Activated gamma-delta T cell treated with Interleukin-2 at 50 U/mL for 16 hours (primary cell): ENCODE results near the gene HNRNPM.
A peak's percentile ranks its signal among the peaks of the same experiment; 100 is the strongest.
"Not testable (repeated sequence)": the region's sequence is repeated elsewhere in the genome, so short reads cannot be mapped to it uniquely, and the experiment has no call there.

Experiments used
- DNase-seq: peaks from one replicate; pipeline ENCODE4 v3.0.0-alpha.2; 2020

Gene HNRNPM

DNA sequence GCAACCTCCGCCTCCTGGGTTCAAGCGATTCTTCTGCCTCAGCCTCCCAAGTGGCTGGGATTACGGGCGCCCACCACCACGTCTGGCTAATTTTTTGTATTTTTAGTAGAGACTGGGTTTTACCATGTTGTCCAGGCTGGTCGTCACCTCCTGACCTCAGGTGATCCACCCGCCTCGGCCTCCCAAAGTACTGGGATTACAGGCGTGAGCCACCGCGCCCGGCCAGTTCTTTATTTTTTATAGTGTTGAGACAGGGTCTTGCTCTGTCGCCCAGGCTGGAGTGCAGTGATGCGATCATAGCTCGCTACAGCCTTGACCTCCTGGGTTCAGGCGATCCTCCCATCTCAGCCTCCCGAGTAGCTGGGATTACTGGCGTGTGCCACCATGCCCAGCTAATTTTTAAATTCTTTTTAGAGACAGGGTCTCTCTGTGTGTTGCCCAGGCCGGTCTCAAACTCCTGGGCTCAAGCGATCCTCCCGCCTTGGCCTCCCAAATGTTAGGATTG is 69.8 kb downstream of the HNRNPM start:
- not testable (repeated sequence) for DNase-seq

DNA sequence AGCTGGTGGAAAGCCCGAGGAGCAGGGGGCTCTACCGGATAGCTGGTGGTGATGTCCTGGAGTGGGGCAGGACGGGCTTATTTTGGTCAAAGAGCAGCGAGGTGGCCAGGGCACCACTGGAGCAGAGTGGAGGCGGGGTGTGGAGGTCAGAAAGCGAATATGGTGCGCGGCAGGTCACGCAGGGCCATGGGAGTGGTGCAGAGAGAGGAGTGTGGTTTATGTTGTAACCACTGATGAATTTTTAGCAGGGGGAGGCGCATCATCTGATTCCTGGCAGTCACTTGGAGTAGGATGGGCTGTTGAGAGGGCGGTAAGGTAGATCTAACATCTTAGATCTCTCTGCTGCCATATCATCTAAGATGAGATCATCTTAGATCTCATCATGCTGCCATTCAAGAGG is 70.5 kb downstream of the HNRNPM start:
- DNase-seq = peak; percentile 66

GRCh38 chr19:8517551-8518442 is 73.0 kb downstream of the HNRNPM start:
- peak; percentile 68 for DNase-seq

DNA sequence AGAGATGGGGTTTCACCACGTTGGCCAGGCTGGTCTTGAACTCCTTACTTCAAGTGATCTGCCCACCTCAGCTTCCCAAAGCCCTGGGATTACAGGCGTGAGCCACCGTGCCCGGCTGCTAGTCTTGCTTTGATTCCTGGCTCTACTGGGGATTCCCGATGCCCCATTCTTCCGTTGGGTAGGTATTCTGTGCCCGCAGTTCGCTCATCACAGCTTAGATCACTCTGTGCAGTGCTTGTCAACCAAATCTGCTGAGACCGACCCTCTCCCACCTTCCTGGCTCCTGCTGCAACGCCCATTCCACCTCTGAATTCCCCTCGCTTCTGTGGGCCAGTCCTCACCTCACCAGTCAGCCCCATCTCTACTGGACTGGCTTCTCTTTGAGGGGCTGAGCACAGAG is 73.8 kb downstream of the HNRNPM start:
- DNase-seq = no peak

DNA sequence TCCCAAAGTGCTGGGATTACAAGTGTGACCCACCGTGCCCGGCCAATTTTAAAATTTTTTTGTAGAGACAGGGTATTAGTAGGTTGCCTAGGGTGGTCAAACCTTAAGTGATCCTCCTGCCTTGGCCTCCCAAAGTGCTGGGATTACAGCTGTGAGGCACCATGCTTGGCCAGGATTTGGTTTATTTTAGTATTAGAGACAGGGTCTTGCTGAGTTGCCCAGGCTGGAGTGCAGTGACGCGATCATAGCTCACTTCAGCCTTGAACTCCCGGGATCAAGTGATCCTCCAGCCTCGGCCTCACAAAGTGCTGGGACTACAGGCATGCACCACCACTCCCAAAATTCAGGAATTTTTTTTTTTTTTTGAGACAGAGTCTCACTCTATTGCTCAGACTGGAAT is 74.6 kb downstream of the HNRNPM start:
- no peak for DNase-seq

DNA sequence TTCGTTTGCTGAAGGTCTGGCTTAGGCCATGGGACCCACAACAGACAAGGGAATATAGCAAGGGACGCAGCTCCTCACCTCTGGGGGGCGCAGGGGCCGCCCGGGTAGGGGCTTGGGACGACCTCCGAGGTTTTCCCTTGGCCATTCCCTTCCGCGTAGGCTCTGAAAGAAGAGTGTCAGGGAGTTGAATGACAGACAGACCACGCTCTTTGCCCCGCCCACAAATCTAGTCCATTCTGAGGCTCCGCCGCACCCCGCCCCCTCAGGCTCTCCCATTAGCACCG is 80.6 kb downstream of the HNRNPM start:
- DNase-seq = no peak

DNA sequence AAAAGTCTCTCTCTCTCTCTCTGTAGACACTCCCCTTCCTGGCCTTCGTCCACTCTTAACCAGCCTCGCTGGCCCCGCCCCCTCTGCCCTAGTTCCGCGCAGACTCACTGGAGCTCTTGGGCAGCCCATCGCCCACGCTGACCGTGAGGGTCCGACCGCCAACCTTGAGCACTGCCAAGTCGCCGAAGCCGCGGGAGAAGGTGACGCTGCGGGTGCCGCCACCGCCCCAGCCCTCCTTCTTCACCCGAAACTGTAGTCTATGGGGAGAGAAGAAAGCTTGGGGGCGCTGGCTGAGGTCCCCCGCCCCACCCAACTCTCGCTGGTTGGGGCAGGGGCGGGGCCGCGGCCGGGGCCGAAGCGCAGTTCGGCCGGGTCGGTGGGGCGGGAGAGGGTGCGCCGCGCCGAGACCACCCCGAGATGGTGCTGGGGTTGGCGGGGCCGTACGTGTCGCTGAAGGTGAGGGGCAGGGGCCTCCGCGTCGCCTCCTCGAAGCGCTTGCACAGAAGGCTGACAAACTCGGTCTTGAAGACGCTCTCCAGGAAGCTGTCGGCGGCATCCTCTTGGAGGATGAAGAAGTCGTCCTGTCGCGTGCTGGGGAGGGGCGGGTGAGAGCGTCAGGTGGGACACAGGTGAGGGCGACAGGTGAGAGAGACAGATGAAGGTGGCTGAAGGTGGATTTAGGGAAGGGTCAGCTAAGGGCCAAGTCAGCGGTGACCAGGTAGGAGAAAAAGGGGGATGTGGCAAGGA is 81.7 kb downstream of the HNRNPM start:
- DNase-seq = no peak

- DNase-seq = no peak
These were observed 83.7 kb downstream of the HNRNPM start for GRCh38 chr19:8528500-8528899.

DNA sequence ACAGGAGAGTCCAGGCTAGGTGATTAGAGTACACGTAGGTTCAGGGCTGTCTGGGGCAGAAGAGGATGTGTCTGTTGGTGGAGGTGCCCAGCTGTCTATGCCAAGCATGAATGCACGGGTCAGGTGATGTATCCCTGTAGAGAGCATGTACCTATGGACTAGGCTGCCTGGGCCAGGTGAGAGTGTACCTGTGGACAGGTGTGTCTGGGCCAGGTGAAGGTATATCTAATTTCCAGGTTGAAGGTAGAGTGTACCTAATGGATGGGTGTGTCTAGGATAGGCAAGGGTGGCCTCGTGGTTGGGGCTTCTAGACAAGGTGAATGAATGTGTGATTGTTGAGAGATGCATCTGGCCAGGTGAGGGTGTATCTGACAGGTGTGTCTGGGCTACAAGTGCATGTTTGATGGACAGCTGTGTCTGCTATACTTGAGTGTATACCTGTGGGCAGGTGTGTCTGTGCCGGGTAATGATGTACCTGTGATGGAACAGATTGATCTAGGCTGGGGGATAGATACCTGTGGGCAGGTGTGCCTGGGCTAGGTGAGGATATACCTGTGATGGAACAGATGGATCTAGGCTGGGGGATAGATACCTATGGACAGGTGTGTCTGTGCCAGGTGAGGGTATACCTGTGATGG is 84.7 kb downstream of the HNRNPM start:
- DNase-seq = no peak

DNA sequence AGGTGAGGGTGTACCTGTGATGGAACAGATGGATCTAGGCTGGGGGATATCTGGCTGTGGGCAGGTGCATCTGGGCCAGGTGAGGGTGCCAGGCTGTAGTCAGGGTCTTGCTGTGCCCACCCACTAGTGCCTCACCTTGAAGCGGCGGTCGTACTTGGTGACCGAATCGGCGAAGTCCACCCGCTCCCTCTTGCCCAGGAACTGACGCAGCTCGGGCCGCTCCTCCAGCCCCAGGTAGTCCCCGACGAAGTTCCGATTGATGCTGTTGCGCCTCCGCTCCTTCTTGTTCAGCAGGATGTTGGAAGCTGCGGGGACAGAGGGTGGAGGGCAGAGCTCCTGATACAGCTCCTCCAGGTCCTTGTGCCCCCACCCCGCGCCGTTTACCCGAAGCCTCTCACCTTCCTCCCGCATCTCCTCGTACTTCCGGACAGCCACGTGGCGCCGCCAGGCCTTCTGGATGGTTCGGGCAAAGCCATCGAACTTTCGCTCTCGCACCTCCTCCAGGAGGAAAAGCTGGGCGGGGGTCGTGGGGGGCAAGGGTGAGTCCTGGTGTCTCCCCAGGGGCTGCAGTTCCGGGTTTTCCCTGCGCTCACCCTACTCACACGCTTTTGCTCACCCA is 85.4 kb downstream of the HNRNPM start:
- DNase-seq = no peak

- no peak for DNase-seq
These were observed 86.7 kb downstream of the HNRNPM start for GRCh38 chr19:8531470-8531869.

GRCh38 chr19:8532225-8532624 is 87.5 kb downstream of the HNRNPM start:
- no peak for DNase-seq

DNA sequence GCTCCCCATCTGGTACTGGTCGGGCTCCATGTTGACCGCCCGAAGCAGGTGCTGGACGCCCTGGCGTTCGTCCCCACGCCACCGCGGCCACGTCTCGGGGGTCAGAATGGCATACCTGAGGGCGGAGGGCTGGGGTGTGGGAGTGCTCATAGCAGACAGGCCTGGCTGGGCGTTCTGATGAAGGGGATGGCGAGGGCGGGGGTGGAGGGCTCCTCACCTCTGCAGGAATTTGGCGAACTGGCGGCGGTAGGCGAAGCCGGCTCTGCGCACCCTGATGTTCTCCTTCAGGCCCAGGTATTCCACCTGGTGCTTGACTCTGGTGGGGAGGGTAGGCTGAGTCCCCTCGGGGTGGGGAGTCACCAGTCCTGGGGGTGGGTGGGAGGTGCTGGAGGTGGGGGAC is 91.5 kb downstream of the HNRNPM start:
- DNase-seq = no peak

DNA sequence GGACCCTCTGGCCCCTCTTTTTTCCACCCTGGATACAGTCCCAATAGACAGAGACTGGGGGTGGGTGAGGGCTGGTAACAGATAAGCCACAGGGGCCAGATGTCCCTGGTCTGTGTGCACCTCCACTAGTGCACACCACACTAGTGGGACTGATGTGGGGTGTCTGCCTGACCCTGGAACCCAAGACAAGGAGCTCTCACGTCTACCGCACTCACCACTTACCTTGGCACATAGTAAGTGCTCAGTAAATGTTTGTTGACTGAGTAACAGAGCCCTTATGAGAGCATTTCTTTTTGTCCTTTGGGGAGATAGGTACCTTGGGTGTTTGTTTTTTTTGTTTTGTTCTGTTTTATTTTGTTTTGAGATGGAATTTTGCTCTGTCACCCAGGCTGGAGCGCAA is 92.3 kb downstream of the HNRNPM start:
- DNase-seq = no peak
